SKM-1 treated with dmso at 0.1 percent for 144 hours (cell line): ENCODE results near the gene FAM193B.
"Not testable (repeated sequence)": the region's sequence is repeated elsewhere in the genome, so short reads cannot be mapped to it uniquely, and the experiment has no call there.

Experiments
- DNase-seq: peaks from one replicate; lab custom pipeline; 2025; ENCODE audit not compliant: unreplicated experiment; lab: John Stamatoyannopoulos, UW

FAM193B gene

GRCh38 chr5:177538876-177539275, 15.5 kb downstream of the FAM193B start:
- DNase-seq = no peak

- DNase-seq = no peak
Measured at GRCh38 chr5:177537389-177538361, 16.7 kb downstream of the FAM193B start.

- DNase-seq = no peak
Measured at GRCh38 chr5:177536386-177536785, 18.0 kb downstream of the FAM193B start.

GRCh38 chr5:177535125-177535524, 19.2 kb downstream of the FAM193B start:
- DNase-seq = no peak

DNA sequence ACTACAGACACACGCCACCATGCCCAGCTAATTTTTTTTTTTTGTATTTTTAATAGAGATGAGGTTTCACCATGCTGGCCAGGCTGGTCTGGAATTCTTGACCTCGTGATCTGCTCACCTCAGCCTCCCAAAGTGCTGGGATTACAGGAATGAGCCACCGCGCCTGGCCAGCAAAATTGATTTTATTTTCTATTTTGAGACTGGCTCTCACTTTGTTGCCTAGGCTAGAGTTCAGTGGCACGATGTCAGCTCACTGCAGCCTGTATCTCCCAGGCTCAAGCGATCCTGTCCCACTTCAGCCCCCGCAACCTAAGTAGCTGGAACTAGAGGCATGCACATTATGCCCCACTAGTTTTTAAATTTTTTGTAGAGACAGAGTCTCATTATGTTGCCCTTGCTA, 19.9 kb downstream of the FAM193B start:
- DNase-seq = not testable (repeated sequence)

- no peak for DNase-seq
Measured at GRCh38 chr5:177531209-177531940, 23.0 kb downstream of the FAM193B start.

GRCh38 chr5:177530638-177531037, 23.7 kb downstream of the FAM193B start:
- no peak for DNase-seq

DNA sequence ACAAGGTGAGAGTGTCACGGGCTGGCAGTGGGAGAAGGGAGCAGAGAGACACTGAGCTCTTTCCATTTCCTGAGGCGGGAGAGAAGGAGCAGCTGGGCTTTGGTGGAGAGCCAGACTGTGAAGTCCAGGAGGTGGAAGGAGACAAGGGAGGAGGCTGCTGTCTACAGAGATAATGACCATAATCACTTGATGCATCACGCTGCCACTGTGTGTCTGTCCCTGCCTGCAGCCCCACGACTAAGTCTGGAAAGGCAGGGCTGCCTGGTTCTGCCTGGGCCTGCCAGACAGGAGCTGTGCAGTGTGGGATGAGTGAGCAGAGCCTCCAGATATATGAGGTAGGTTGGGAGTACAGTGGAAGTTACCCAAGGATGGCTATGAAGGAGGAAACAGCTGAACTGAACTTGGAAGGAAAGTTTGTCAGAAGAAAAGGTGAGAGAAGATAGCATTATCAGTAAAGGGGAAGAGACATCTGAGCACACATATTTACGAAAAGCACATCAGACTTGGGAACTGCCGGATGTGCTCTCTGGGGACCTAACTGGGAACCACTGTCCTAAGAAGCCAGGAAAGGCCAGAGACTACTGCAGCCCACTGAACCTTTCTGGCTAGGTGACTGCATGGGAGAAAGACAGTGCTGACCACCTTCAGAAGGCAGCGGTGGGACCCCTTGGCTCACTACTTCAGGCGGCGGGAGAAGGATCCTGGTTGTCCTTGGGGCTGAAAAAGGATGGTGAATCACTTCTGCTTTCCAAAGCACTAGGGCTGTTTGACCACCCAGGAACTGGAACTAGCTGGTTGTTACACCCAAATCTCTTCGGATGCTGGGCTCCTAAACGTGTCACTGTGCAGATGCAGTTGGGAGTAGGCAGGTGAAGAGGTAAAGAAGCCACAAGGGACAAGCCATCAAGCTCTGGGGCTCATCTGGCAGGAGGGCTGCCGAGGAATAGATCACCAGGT, 24.8 kb downstream of the FAM193B start:
- DNase-seq = no peak

GRCh38 chr5:177528631-177529030, 25.7 kb downstream of the FAM193B start:
- DNase-seq = no peak

DNA sequence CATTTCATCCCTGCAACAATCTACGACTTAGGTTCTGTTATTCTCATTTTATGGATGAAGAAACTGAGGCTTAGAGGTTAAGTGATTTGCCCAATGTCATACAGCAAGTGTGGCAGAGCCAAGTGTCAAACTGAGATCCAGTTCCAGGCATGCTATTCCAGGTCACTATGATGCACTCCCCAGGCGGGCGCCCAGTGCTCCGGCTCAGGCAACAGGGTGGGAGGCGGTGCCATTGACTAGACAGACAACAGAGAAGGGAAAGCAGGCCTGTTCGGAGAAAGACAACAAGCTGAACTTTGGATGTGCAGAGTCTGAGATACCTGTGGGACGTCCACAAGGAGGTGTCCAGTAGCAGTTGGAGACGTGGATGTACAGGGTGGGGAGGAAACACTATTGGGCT, 26.8 kb downstream of the FAM193B start:
- DNase-seq = no peak

DNA sequence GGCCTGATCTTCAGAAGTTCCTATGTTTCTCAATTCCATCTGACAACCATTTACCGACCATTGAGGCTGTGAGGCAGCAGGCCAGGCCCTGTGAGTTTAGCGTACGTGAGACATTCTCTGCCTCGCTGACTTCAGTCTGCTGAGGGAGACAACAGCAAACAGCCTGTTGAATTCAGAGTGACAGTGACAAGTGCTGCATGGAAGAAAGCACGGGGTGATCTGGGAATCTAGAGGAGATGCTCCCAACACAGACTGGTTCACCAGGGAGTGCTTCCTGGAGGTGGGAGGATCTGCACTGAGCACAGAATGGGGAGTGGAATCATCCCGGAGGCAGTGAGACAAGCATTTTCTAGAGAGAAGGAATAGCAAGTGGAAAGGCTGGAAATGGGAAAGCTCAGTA, 27.6 kb downstream of the FAM193B start:
- DNase-seq = no peak

- no peak for DNase-seq
Measured at GRCh38 chr5:177526191-177526590, 28.2 kb downstream of the FAM193B start.

- DNase-seq = no peak
Measured at GRCh38 chr5:177524941-177525655, 29.3 kb downstream of the FAM193B start.

DNA sequence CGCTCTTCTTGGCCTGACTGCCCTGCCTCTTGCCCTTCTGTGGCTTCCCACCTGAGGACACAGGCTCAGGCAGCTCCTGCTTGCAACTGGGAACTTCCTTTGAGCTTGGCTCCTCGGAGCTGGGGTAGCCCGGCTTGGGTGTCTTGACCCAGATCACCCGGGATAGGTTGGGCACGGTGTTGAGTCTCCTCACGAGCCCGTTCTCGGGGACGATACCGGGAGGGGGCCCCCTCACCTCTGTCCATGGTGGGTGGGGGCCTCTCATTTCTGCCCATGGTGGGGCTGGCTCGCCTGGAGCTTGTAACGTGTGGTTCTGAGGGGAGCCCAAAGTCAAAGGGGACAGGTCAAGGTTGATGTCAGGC, 29.8 kb downstream of the FAM193B start:
- no peak for DNase-seq

DNA sequence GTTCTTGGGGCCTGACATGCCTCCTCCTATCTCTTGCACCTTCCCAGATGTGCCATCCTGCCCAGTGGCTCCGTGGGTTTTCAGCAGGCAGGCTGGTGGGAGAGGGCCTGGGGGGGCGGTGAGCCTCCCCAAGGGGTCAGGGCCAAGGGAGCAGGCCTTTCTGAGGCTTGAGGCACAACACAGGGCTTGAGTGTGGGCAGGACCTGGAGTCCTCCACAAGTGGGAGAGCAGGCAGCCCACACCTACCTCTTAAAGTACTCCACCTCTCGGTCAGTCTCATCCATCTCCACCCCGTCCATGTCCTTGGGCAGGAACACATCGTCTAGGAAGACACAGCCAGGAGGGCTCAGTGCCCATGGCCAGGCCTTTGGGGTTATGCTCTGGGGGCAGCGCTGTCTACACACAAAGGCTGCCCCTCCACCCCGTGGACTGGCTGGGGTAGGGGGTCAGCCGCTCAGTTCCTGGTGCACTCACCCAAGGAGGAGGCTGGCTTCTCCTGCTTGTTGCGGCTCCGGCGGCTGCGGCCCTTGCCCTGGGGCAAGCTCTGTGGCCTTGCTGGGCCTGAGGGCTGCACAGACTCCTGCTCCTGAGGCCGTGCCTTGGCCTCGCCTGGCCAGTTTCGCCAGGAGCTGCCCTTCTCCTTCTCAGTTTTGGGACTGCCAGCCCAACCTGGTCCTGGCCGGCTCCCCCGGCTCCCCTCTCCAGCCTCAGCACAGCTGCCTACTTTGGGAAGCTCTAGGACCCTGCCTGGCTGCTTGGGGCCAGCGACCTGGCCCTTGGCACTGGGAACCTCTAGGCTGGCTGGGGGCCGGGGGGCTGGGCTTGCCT, 30.4 kb downstream of the FAM193B start:
- no peak for DNase-seq

- no peak for DNase-seq
Measured at GRCh38 chr5:177520916-177521513, 33.3 kb downstream of the FAM193B start.

DNA sequence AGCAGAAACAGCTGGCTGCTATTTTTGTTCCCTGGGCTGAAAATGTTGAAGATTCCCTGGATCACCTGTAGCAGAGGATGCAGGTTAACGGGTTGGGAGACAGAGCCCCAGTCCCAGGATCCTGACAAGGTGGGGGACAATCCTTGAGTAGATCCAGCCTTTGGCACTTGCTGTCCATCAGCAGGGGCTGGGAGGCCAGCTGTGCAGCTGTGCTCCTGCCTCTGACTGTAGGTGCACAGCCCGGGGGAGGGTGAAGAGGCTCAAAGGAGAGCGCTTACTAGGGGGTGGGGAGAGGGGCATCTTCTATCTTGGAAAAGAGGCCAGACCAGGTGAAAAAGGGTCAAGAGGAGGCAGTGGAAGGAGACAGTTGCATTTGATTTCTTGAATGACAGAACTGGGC, 34.1 kb downstream of the FAM193B start:
- DNase-seq = no peak

GRCh38 chr5:177519463-177520235, 34.7 kb downstream of the FAM193B start:
- DNase-seq = no peak
